Adipocyte (in vitro differentiated cells): ENCODE data around the gene UNC93B1.
A peak's percentile ranks its signal among the peaks of the same experiment; 100 is the strongest.

Source experiments
- DNase-seq: peaks from one replicate; pipeline ENCODE4 v3.0.0-alpha.2; 2015; ENCODE audit warnings: low read depth
- H3K27me3 ChIP-seq: replicated peaks from 2 replicates; pipeline ENCODE4 v1.7.0; 2013; ENCODE audit warnings: mild to moderate bottlenecking, low read length, moderate library complexity; ENCODE audit not compliant: control insufficient read depth, insufficient read depth
- H3K36me3 ChIP-seq: 2 replicates; pipeline ENCODE4 v1.7.0; 2013; ENCODE audit warnings: low read length, mild to moderate bottlenecking, moderate library complexity; ENCODE audit not compliant: control insufficient read depth, insufficient read depth, severe bottlenecking
- H3K4me1 ChIP-seq: 2 replicates; pipeline ENCODE4 v1.7.0; 2013; ENCODE audit warnings: mild to moderate bottlenecking, low read length, moderate library complexity; ENCODE audit not compliant: control insufficient read depth, insufficient read depth
- H3K4me3 ChIP-seq: 2 replicates; pipeline ENCODE4 v1.7.0; 2013; ENCODE audit warnings: mild to moderate bottlenecking, low read length, moderate library complexity
- H3K9ac ChIP-seq: 2 replicates; pipeline ENCODE4 v1.7.0; 2013; ENCODE audit warnings: mild to moderate bottlenecking, low read length, moderate library complexity
- H3K9me3 ChIP-seq: 2 replicates; pipeline ENCODE4 v1.7.0; 2013; ENCODE audit warnings: mild to moderate bottlenecking, low read length, moderate library complexity; ENCODE audit not compliant: control insufficient read depth

Gene UNC93B1

DNA sequence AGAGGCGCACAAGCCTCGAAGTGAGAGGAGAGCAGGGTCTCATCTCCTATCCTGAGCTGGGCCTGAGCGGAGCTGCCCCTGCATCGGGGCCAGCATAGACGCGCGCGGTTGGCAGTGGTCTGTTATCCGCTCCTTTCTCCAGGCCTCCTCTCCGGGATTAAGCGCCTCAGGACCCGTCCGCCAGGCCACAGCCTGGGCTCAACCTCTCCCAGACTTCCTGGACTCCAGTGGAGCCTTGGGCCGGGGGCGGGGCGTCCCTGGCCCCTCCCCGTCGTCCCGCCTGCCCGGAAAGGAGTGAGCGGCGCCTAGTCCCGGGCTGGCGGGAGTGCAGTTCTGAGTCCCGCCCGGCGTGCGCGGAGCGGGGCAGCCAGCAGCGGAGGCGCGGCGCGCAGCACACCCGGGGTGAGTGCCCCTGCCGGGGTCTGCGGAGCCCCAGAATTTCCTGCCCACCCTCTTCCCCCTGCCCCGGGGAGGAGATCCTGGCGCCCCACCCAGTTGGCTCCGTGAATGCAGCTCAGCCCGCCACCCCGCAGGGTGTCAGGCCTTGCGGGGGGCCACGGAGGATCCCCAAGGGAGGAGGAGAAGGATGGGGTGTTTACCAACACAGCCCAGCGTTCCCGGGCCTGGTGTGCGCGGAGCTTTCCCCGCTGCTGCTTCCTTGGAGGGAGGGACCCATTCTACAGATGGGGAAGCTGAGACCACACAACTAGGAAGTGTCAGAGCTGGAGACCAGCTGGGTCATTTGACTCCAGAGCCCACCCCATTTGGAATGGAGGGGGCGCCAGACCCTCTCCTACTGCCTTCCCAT lies 35.0 kb upstream of the UNC93B1 start, which contains the start of gene TCIRG1:
Gene TCIRG1 (plus strand): TSS at position 308 of the 808 bp plus-strand sequence. CDS start 2,247 bp downstream, outside the sequence.
- Histone ChIP-seq H3K4me3 (peak within 1 kb of the TSS; percentile 89), H3K9ac (peak within 1 kb of the TSS; percentile 93), H3K27me3 (no peaks in the 10 kb centered on the region), H3K9me3 (no peaks in the 10 kb centered on the region), H3K36me3 (peaks cover 3% of the 10 kb centered on the region), H3K4me1 (peaks cover 40% of the 10 kb centered on the region)
- DNase-seq, result peak; percentile 93

DNA sequence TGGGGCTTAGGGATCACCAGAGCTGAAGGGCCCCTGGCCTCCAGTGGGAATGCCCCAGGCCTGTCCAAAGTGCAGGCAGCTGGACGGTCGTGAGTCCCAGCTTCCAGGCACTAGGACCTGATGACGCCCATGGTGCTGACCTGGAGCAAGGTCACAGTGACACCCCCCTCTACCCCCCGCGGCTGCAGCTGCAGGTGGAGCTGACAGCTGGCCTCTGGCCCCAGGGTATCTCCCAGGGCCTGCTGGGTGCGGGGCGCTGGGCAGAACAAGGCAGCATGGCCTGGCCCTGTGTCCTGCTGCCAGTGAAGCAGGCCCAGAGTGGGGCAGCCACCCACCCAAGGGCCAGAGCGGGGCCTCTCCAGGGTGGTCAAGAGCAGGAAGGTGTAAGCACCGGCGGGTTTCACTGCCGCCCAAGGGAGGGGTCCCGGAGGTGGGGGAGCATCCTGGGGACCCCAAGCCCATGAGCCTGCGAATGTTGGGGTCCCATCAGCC lies 34.4 kb upstream of the UNC93B1 start:
- Histone ChIP-seq H3K27me3 (no peaks in the 10 kb centered on the region), H3K36me3 (peaks cover 3% of the 10 kb centered on the region), H3K4me3 (peak overlapping the region; percentile 89), H3K4me1 (peaks cover 44% of the 10 kb centered on the region), H3K9me3 (no peaks in the 10 kb centered on the region), H3K9ac (peak overlapping the region; percentile 93)
- no peak for DNase-seq

- Histone ChIP-seq H3K27me3 (no peaks in the 10 kb centered on the region), H3K4me1 (peaks cover 44% of the 10 kb centered on the region), H3K36me3 (peaks cover 3% of the 10 kb centered on the region), H3K9ac (peak overlapping the region; percentile 93), H3K4me3 (peak overlapping the region; percentile 89), H3K9me3 (no peaks in the 10 kb centered on the region)
- DNase-seq, result no peak
Observed at GRCh38 chr11:68037411-68038225, 33.7 kb upstream of the UNC93B1 start.

GRCh38 chr11:68036717-68037239 lies 32.9 kb upstream of the UNC93B1 start:
- Histone ChIP-seq H3K9me3 (no peaks in the 10 kb centered on the region), H3K9ac (peak overlapping the region; percentile 31), H3K4me3 (no peak overlapping the region), H3K36me3 (peaks cover 3% of the 10 kb centered on the region), H3K27me3 (no peaks in the 10 kb centered on the region), H3K4me1 (peaks cover 45% of the 10 kb centered on the region)
- DNase-seq, result no peak

DNA sequence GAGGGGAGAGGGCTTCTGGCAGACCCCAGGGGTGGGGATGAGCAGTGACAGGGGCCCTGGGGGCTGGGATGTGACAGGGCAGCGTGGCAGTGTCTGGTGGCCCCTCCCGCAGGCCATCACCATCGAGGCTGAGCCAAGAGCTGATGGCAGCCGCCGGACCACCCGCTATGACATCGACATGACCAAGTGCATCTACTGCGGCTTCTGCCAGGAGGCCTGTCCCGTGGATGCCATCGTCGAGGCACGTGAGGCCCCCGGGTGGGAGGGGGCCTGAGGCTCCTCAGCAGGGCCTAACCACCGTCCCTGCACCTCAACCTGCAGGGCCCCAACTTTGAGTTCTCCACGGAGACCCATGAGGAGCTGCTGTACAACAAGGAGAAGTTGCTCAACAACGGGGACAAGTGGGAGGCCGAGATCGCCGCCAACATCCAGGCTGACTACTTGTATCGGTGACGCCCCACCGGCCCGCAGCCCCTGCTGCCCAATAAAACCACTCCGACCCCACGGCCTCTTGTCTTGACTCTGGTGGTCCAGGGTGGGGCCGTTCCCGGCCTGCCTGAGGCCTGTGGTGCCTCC lies 32.3 kb upstream of the UNC93B1 start:
- Histone ChIP-seq H3K36me3 (peaks cover 3% of the 10 kb centered on the region), H3K27me3 (no peaks in the 10 kb centered on the region), H3K4me1 (peaks cover 51% of the 10 kb centered on the region), H3K9me3 (no peaks in the 10 kb centered on the region), H3K4me3 (no peak overlapping the region), H3K9ac (no peak overlapping the region)
- no peak for DNase-seq

DNA sequence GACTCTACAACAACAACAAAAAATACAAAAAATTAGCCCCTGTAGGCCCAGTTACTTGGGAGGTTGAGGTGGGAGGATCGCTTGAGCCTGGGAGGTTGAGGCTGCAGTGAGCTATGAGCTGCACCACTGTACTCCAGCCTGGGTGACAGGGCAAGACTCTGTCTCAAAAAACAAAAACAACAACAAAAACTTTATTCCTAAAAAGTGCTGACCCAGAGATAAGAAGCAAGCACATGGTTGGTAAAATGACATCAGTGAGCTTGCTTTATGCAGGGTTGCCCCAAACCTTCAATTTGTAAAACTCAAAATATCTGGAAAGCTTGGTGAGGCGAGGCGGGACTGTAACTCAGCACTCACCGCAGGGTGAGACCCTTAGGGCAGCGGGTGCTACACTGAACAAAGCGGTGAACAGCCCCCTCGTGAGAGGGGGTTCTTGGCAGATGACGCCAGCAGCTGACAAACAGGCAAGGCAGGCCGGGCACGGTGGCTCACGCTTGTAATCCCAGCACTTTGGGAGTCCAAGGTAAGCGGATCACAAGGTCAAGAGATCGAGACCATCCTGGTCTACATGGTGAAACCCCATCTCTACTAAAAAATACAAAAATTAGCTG lies 31.5 kb upstream of the UNC93B1 start:
- no peak for DNase-seq
- no peaks in the 10 kb centered on the region for H3K9me3 ChIP-seq
- H3K27me3 ChIP-seq, result no peaks in the 10 kb centered on the region
- no peak overlapping the region for H3K9ac ChIP-seq
- H3K36me3 ChIP-seq, result peaks cover 3% of the 10 kb centered on the region
- H3K4me1 ChIP-seq, result peaks cover 48% of the 10 kb centered on the region
- no peak overlapping the region for H3K4me3 ChIP-seq

DNA sequence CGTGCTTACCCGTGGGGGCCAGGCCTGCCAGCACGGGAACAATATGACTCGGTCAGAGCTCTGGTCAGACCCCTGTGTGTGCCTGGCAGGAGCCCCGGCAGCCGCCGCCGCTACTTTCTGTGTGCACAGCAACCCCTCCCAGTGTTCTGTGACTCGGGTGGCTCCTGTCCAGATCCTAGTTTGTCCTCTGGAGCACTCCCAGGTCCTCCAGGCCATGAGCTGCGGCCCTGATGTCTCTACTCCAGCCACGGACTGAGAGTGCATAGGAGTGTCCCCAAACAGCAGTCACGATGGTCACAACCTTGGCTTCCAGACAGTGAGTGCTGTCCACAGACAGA lies 29.8 kb upstream of the UNC93B1 start:
- Histone ChIP-seq H3K9ac (peak overlapping the region; percentile 53), H3K9me3 (no peaks in the 10 kb centered on the region), H3K4me1 (peaks cover 51% of the 10 kb centered on the region), H3K36me3 (peaks cover 3% of the 10 kb centered on the region), H3K27me3 (no peaks in the 10 kb centered on the region), H3K4me3 (no peak overlapping the region)
- DNase-seq, result no peak

DNA sequence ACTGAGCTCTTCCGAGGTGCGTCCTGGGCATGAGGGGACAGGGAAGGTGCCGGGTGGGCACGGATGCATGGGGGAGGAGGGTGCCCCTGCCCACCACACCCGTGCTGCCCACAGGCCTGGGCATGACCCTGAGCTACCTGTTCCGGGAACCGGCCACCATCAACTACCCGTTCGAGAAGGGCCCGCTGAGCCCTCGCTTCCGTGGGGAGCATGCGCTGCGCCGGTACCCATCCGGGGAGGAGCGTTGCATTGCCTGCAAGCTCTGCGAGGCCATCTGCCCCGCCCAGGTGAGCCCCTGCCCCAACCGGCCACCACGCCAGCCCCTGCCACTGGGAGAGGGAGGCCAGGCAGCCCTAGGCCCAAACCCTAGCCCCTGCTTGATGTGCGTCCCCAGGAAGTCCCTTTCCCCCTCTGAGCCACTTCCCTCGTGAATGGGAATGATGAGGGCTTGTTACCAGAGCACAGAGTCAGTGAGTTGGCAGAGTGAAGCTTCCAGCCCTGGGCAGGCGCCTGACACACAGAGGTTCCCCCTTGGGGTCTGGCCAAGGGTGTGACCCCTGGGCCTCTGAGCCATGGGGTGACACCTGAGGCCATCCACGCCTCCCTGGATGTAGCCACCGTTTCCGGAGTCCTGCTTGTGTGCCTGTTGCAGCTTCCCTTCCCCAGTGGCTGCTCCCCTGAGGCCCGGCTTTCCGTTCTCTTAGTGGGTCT lies 29.3 kb upstream of the UNC93B1 start:
- Histone ChIP-seq H3K4me1 (peaks cover 51% of the 10 kb centered on the region), H3K4me3 (peak overlapping the region; percentile 24), H3K36me3 (peaks cover 3% of the 10 kb centered on the region), H3K27me3 (no peaks in the 10 kb centered on the region), H3K9ac (peak overlapping the region; percentile 53), H3K9me3 (no peaks in the 10 kb centered on the region)
- no peak for DNase-seq

DNA sequence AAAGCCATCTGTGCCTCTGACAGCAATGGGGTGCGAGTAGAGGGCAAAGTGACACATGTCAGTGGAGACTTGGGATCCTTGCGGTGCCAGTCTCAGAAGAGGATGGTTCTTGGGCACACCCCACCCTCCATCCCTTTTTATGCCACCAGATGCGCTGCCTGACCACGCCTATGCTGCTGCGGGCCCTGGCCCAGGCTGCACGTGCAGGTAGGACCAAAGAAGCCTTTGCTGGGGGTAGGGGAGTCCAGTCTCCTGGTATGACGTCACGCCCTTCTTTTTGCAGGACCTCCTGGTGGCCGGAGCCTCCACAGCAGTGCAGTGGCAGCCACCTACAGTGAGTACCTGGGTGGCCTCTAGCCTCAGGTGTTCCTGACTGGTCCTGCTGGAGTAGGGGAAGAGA lies 28.1 kb upstream of the UNC93B1 start:
- Histone ChIP-seq H3K9me3 (no peaks in the 10 kb centered on the region), H3K9ac (peak overlapping the region; percentile 3), H3K4me3 (no peak overlapping the region), H3K4me1 (peaks cover 53% of the 10 kb centered on the region), H3K36me3 (peaks cover 3% of the 10 kb centered on the region), H3K27me3 (no peaks in the 10 kb centered on the region)
- DNase-seq, result no peak

GRCh38 chr11:68031144-68031464 lies 27.2 kb upstream of the UNC93B1 start:
- Histone ChIP-seq H3K4me3 (peak overlapping the region; percentile 98), H3K36me3 (peaks cover 3% of the 10 kb centered on the region), H3K4me1 (peaks cover 53% of the 10 kb centered on the region), H3K27me3 (no peaks in the 10 kb centered on the region), H3K9ac (peak overlapping the region; percentile 99), H3K9me3 (no peaks in the 10 kb centered on the region)
- DNase-seq, result peak; percentile 41
